GM23248 (cell line): ENCODE results near the gene EEPD1.

Source experiments
- EZH2 ChIP-seq: fragments of 200-600 bp; sonication (generic); IDR thresholded peaks from 2 replicates; pipeline ENCODE4 v1.6.1; 2018; ENCODE audit warnings: antibody characterized with exemption, mild to moderate bottlenecking; ENCODE audit not compliant: insufficient read depth, poor library complexity, severe bottlenecking
- EZH2phosphoT487 ChIP-seq: fragments of 200-600 bp; sonication (generic); IDR thresholded peaks from 2 replicates; pipeline ENCODE4 v1.6.1; 2018; ENCODE audit warnings: antibody characterized with exemption, moderate library complexity, mild to moderate bottlenecking, low read depth; ENCODE audit not compliant: insufficient read depth

DNA sequence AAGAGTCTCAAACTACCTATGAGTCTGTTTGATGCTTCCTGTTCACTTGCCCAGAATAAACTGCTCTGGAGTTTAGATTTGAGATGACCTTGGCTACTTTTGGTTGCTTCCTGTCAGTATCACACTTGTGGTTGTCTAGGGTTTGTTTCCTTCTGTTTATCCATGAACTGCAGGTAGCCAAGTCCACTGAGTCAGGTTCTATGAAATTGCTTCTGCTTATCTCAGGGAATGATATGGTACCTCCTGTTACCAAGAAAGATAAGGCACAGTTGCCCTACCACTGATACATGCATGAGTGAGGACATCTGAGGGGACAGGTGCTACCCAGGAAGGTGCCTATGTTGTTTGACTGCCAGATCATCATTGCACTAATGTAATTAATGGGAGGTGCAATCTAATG is 15.8 kb upstream of the EEPD1 start:
- TF ChIP-seq EZH2phosphoT487 (no peak), EZH2 (no peak)
